ENCODE data around the gene AKAP12.

Gene AKAP12

GRCh38 chr6:151309619-151310018, 69.9 kb downstream of the AKAP12 start:
- TF ChIP-seq CTCF (conservative IDR thresholded peaks at IDR 0.05; ENCODE audit: low read length) (no peak), EZH2phosphoT487 (IDR thresholded peaks at IDR 0.05; ENCODE audit: borderline replicate concordance) (no peak)
- no peak overlapping the region for H2AFZ ChIP-seq (ENCODE audit: low read length)
- no peak overlapping the region for H3K4me3 ChIP-seq (ENCODE audit: low read length, poor library complexity, severe bottlenecking)
- no peaks in the 10 kb centered on the region for H3K9me3 ChIP-seq (ENCODE audit: insufficient read depth, low read depth, low read length)
- H3K27me3 ChIP-seq (ENCODE audit: insufficient read depth, low read length, poor library complexity, severe bottlenecking) = no peaks in the 10 kb centered on the region
- H3F3A ChIP-seq (ENCODE audit: low read depth) = no peaks in the 10 kb centered on the region
- H3K9me2 ChIP-seq (replicated peaks; ENCODE audit: low read depth, low read length) = no peaks in the 10 kb centered on the region
- H3K4me1 ChIP-seq (ENCODE audit: insufficient read depth, low read length, poor library complexity, severe bottlenecking) = no peaks in the 10 kb centered on the region
- H3K79me2 ChIP-seq (ENCODE audit: insufficient read depth, low read length) = no peaks in the 10 kb centered on the region
- H3K9ac ChIP-seq (ENCODE audit: low read depth, low read length, poor library complexity, severe bottlenecking) = no peak overlapping the region
- H4K20me1 ChIP-seq (ENCODE audit: insufficient read depth, low read length, poor library complexity, severe bottlenecking) = no peaks in the 10 kb centered on the region
- no peak overlapping the region for H3K4me2 ChIP-seq (ENCODE audit: low read depth, low read length, poor library complexity, severe bottlenecking)
- H3K36me3 ChIP-seq (ENCODE audit: insufficient read depth, low read length) = 0 out of 2 replicates have a peak, but pooled peaks cover 4% of the 10 kb centered on the region

- H4K20me1 ChIP-seq (ENCODE audit: insufficient read depth, low read length, poor library complexity, severe bottlenecking) = no peaks in the 10 kb centered on the region
- H3K79me2 ChIP-seq (ENCODE audit: insufficient read depth, low read length) = no peaks in the 10 kb centered on the region
- H3K4me1 ChIP-seq (ENCODE audit: insufficient read depth, low read length, poor library complexity, severe bottlenecking) = no peaks in the 10 kb centered on the region
- H3K9ac ChIP-seq (ENCODE audit: low read depth, low read length, poor library complexity, severe bottlenecking) = no peak overlapping the region
- no peaks in the 10 kb centered on the region for H3F3A ChIP-seq (ENCODE audit: low read depth)
- H3K4me2 ChIP-seq (ENCODE audit: low read depth, low read length, poor library complexity, severe bottlenecking) = no peak overlapping the region
- H3K27me3 ChIP-seq (ENCODE audit: insufficient read depth, low read length, poor library complexity, severe bottlenecking) = no peaks in the 10 kb centered on the region
- no peak overlapping the region for H3K4me3 ChIP-seq (ENCODE audit: low read length, poor library complexity, severe bottlenecking)
- no peaks in the 10 kb centered on the region for H3K9me2 ChIP-seq (replicated peaks; ENCODE audit: low read depth, low read length)
- H2AFZ ChIP-seq (ENCODE audit: low read length) = no peak overlapping the region
- no peaks in the 10 kb centered on the region for H3K9me3 ChIP-seq (ENCODE audit: insufficient read depth, low read depth, low read length)
- no peak for TF ChIP-seq CTCF (conservative IDR thresholded peaks at IDR 0.05; ENCODE audit: low read length)
- no peak for TF ChIP-seq EZH2phosphoT487 (IDR thresholded peaks at IDR 0.05; ENCODE audit: borderline replicate concordance)
- H3K36me3 ChIP-seq (ENCODE audit: insufficient read depth, low read length) = 0 out of 2 replicates have a peak, but pooled peaks cover 4% of the 10 kb centered on the region
Measured at GRCh38 chr6:151310279-151310678, 70.5 kb downstream of the AKAP12 start.

GRCh38 chr6:151310852-151311767, 71.3 kb downstream of the AKAP12 start:
- no peak overlapping the region for H3K4me2 ChIP-seq (ENCODE audit: low read depth, low read length, poor library complexity, severe bottlenecking)
- H3K9ac ChIP-seq (ENCODE audit: low read depth, low read length, poor library complexity, severe bottlenecking) = no peak overlapping the region
- H3K4me3 ChIP-seq (ENCODE audit: low read length, poor library complexity, severe bottlenecking) = no peak overlapping the region
- no peaks in the 10 kb centered on the region for H3K79me2 ChIP-seq (ENCODE audit: insufficient read depth, low read length)
- no peaks in the 10 kb centered on the region for H4K20me1 ChIP-seq (ENCODE audit: insufficient read depth, low read length, poor library complexity, severe bottlenecking)
- no peak overlapping the region for H2AFZ ChIP-seq (ENCODE audit: low read length)
- no peaks in the 10 kb centered on the region for H3F3A ChIP-seq (ENCODE audit: low read depth)
- H3K4me1 ChIP-seq (ENCODE audit: insufficient read depth, low read length, poor library complexity, severe bottlenecking) = no peaks in the 10 kb centered on the region
- no peaks in the 10 kb centered on the region for H3K27me3 ChIP-seq (ENCODE audit: insufficient read depth, low read length, poor library complexity, severe bottlenecking)
- no peaks in the 10 kb centered on the region for H3K9me2 ChIP-seq (replicated peaks; ENCODE audit: low read depth, low read length)
- H3K9me3 ChIP-seq (ENCODE audit: insufficient read depth, low read depth, low read length) = no peaks in the 10 kb centered on the region
- H3K36me3 ChIP-seq (ENCODE audit: insufficient read depth, low read length) = 0 out of 2 replicates have a peak, but pooled peaks cover 4% of the 10 kb centered on the region
- TF ChIP-seq CTCF (conservative IDR thresholded peaks at IDR 0.05; ENCODE audit: low read length) (no peak), EZH2phosphoT487 (IDR thresholded peaks at IDR 0.05; ENCODE audit: borderline replicate concordance) (no peak)

All from Loucy (cell line).